HuH-7.5 (cell line): ENCODE measurements around the gene WBP2.
"Not testable (repeated sequence)": the region's sequence is repeated elsewhere in the genome, so short reads cannot be mapped to it uniquely, and the experiment has no call there.

ENCODE experiments used
- DNase-seq: peaks from one replicate; pipeline ENCODE4 v3.0.0; 2011; ENCODE audit warnings: low spot score

The WBP2 gene

DNA sequence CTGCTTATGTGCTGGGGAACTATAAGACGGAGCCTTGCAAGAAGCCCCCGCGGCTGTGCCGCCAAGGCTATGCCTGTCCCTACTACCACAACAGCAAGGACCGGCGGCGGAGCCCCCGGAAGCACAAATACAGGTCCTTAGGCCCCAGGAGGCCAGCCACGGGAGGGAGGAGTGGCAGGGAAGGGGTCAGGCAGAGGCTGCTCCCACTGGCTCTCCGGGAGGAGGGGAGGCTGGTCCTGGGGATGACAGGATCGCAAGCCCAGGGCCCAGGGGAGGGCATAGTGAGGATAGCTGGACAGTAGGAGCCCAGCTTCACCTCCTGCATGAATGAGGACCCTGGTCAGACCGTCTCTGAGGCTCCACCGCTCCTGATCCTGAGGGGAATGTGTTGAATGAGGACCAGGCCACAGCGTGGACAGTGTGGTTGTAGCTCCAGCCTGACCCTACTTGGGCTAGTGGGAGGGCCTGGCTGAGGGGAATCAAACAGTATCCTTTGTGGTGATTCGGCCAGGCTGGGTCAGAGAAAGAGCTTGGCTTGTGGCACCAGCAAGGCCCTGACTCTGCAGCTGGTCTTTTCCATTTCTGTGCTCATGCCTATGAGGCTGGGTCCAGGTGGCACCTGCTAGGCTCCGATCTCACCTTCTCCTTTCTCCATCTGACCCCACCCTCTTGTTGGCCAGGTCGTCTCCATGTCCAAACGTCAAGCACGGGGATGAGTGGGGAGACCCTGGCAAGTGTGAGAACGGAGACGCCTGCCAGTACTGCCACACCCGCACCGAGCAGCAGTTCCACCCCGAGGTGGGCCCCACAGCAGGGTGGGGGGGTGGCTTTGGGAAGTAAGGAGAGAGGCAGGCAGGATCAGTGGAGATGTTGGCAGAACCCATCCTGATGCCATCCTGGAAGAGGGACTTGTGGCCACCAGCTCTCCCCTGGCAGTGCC lies 41.8 kb downstream of the WBP2 start:
- DNase-seq, result no peak

DNA sequence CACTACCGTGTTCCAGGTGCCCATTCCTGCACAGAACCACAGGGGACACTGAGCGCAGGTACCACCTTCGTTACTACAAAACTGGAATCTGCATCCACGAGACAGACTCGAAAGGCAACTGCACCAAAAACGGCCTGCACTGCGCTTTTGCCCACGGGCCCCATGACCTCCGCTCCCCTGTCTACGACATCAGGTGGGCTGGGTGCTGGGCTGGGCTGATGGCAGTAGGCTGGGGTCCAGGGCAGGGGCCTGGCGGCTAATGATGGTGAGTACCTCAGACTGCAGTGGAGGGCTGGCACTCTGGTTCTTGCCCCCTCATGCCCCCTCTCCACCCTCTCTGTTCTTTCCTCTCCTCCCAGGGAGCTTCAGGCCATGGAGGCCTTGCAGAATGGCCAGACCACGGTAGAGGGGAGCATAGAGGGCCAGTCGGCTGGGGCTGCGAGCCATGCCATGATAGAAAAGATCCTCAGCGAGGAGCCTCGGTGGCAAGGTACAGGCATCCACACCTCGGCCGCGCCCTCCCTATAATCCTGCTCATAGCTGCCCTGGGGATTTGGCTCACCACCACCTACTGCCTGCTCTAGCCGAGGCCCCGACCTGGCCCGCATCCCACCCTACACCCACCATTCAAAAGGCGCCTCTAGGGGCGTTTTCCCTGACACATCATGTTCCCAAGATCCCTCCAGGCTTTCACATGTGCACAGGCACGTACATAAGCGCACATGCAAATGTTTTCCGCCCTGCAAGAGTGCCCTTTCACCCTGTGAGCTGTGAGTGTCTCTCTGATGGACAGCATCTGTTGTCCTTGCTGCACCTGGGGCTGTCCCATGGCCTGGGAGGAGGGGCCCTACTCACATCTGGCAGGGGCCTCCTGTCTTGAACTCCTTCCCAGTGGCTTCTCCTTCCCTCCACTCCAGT lies 42.8 kb downstream of the WBP2 start:
- DNase-seq, result no peak

DNA sequence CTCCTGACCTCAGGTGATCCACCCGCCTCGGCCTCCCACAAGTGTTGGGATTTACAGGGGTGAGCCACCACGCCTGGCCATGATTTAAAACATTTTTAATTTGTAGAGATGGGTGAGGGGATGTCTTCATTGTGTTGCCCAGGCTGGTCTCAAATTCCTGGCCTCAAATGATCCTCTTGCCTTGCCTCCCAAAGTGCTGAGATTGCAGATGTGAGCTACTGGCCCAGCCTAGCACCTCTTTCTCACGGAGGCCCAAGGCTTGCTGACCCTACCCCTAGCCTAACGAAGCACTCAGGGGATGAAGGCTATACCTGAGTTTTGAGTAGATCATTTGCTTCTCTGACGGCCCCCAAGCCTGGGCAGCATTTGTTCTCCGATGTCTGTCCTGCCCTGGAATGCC lies 44.0 kb downstream of the WBP2 start:
- DNase-seq, result no peak

DNA sequence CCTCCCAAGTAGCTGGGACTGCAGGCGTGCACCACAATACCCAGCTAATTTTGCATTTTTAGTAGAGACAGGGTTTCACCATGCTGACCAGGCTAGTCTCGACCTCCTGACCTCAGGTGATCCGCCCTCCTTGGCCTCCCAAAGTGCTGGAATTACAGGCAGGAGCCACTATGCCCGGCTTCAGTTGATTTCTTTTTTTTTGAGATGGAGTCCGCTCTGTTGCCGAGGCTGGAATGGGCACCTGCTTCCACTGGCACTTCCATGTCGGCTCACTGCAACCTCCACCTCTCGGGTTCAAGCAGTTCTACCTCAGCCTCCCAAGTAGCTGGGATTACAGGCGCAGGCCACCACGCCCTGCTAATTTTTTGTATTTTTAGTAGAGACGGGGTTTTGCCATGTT lies 44.4 kb downstream of the WBP2 start:
- not testable (repeated sequence) for DNase-seq

DNA sequence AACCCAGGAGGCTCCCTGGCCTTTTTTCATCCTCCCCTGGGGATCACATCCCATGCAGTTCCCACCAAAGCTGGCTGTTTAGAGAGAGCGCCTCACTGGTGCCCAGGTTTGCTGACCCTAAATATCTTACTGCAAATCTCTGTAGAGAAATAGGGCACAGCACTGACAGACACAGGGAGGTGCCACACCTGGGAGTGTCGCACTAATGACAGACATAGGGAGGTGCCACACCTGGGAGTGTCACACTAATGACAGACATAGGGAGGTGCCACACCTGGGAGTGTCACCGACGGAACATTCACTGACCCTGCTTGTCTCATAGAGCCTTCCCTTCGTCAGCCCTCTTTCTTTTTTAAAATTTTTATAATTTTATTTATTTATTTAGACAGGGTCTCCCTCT lies 44.9 kb downstream of the WBP2 start:
- no peak for DNase-seq

DNA sequence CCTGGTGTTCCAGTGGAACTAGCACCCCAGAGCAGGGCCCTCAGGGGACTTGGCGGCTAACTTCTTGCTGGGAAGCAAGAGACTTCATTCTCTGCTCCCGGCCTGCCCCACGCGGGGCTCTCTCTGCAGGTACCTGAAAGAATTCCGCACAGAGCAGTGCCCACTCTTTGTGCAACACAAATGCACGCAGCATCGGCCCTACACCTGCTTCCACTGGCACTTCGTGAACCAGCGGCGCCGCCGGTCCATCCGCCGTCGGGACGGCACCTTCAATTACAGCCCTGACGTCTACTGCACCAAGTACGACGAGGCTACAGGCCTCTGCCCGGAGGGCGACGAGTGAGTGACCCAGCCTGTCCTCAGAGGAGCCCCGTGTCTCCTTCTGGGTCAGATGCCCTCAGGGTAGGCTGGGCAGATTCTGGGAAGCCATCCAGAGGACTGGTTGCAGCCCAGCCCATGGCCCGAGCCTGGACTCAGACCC lies 45.5 kb downstream of the WBP2 start:
- DNase-seq, result no peak

GRCh38 chr17:75808905-75809621 lies 46.1 kb downstream of the WBP2 start:
- DNase-seq, result no peak

GRCh38 chr17:75808549-75808904 lies 46.6 kb downstream of the WBP2 start:
- DNase-seq, result no peak

DNA sequence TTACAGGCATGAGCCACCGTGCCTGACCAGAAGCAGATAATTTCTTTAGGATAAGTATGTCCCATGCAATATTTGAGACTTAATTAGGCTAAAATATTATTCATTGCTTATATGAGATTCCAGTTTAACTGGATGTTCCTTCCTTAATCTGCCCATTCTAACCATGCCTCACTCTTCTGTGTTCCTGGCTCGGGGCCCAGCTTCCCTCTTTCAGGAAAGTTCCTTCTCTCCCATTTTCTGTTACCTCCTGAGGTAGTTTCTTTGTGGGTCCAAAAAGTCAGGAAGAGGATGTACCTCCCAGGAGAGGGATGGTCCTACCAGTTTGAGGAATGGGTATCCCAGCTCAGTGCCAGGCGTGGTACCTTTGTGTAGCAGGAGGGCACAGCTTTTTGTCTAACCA lies 47.3 kb downstream of the WBP2 start:
- no peak for DNase-seq

GRCh38 chr17:75806822-75807500 lies 48.2 kb downstream of the WBP2 start:
- no peak for DNase-seq

GRCh38 chr17:75803883-75804282 lies 51.3 kb downstream of the WBP2 start:
- no peak for DNase-seq

GRCh38 chr17:75799402-75799801 lies 55.7 kb downstream of the WBP2 start:
- no peak for DNase-seq

DNA sequence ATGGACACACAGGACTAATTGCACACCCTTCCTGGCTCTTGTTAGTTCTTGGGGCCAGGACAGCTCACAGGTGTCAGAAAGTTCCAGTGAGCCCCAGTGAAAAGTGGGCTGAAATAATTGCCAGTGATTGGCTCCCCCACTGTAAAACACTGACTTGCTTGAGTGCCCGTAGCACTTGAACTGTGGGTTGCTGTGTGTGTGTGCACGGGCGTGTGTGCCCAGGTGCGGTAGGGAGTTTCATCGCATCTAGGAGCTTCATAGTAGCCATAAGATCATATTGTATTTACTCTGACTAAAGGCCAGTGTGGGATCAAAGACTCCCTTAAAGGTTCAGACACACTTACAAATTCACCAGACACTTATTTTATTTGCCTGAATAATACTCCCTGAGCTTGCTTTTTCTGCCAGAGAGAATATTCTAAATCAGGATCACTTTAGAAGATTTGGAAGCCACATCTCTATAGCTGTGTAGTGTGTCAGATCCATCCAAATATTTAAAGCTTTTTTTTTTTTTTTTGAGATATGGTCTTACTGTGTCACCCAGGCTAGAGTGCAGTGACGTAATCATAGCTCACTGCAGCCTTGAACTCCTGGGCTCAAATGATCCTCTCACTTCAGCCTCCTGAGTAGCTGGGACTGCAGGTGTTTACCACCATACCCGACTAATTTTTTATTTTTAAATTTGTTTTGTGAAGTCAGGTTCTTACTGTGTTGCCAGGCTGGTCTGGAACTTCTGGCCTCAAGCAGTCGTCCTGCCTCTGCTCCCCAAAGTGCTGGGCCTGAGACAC lies 59.1 kb downstream of the WBP2 start:
- no peak for DNase-seq
